ENCODE measurements around the gene SLC16A7.

The SLC16A7 gene

GRCh38 chr12:59668674-59669073 is 72.8 kb downstream of the SLC16A7 start:
- no peak for DNase-seq (ENCODE audit: low read depth)

GRCh38 chr12:59672273-59672672 is 76.4 kb downstream of the SLC16A7 start:
- no peak for DNase-seq (ENCODE audit: low read depth)

- no peak for DNase-seq (ENCODE audit: low read depth)
Measured at GRCh38 chr12:59675461-59675860, 79.6 kb downstream of the SLC16A7 start.

DNA sequence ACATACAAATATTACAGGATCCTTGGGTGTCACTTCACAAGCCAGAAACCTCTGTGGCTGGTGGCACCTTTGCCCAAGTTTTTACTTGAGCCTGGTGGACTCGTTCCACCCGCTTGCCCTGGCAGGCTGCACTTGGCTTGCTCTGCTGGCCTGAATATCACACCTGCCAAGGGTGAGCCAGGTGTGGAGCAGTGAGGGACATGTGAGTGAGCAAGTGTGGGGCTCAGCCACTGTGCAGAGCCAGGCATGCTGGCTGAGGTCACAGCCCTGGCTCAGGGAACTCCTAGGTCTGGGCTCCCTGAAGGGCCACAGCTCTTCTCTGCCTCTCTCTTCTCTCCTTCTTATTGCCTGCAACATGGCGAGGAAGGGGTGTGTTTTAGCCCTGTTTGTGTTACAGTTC is 82.0 kb downstream of the SLC16A7 start:
- no peak for DNase-seq (ENCODE audit: low read depth)

DNA sequence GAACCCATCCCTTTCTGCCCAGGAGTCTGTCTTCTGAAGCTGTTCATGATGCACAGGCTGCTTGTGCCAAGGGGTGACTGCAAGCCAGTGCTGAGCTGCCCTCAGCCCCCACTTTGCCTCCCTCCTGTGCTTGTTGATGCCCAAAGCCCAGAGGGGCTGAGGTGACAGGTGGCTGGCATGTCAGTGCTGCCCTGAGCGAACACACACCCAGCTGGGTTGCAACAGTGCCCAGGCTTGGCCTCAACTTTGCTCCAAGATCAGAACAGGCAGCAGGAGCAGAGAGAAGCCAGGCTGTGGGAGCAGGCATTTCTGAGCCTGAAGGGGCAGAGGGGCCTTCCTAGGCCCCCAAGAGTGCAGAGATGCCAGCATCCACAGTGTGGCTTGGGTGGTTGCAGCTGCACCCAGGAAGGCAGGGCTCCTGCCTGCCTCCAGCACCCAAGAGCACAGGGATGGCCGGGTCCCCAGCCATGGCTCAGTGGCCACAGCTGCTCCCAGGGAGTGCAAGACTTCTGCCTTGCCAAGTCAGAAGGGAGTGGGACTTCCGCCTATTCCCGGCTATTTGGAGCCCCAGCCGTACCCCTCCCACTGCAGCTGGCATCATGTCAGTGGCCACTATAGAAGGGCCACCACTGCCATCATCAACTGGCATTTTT is 83.1 kb downstream of the SLC16A7 start:
- no peak for DNase-seq (ENCODE audit: low read depth)

GRCh38 chr12:59689776-59690175 is 93.9 kb downstream of the SLC16A7 start:
- DNase-seq (ENCODE audit: low read depth) = no peak

GRCh38 chr12:59695379-59695778 is 99.5 kb downstream of the SLC16A7 start:
- DNase-seq (ENCODE audit: low read depth) = no peak

- no peak for DNase-seq (ENCODE audit: low read depth)
Measured at GRCh38 chr12:59698600-59698999, 102.8 kb downstream of the SLC16A7 start.

DNA sequence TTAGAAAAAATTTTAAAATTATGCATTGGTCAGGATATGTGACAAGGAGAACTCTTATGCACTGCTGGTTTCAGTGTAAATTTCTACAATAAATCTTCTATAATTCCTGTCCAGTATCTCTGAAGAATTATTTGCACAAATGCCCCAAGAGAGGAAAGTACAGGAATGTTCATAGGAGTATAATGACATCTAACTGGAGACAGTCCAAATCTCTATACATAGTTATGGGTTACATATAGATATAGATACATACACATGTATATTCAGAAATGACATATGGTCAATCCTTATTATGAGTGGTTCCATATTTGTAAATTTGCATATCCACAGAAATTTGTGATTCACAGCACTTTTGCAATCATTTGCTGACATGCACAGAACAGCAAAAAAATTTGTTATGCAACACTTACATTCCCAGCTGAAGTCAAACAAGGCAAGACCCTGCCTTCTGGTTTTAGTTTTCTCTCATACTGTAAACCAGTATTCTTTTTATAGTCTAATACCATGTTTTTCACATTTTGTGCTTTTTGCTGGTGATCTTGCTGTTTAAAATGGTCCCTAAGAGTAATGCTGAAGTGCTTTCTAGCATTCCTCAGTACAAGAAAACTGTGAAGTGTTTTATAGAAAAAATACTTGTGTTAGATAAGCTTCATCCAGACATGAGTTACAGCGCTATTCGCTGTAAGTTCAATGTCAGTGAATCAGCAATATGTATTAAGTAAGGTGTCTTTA is 103.8 kb downstream of the SLC16A7 start:
- DNase-seq (ENCODE audit: low read depth) = no peak

DNA sequence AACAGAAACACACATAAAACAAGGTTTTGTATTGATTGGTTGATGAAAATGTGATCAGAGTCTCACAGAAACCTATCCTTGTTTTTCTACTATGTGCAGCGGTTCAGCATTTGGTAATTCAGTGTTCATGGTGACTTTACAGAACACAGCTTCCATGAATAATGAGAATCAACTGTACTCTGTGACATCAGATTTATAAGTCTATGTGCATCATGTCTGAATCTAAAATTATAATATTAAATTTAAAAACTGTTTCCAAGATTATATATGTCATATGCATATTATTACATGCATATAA is 104.3 kb downstream of the SLC16A7 start:
- no peak for DNase-seq (ENCODE audit: low read depth)

- DNase-seq (ENCODE audit: low read depth) = no peak
Measured at GRCh38 chr12:59708064-59708463, 112.2 kb downstream of the SLC16A7 start.

DNA sequence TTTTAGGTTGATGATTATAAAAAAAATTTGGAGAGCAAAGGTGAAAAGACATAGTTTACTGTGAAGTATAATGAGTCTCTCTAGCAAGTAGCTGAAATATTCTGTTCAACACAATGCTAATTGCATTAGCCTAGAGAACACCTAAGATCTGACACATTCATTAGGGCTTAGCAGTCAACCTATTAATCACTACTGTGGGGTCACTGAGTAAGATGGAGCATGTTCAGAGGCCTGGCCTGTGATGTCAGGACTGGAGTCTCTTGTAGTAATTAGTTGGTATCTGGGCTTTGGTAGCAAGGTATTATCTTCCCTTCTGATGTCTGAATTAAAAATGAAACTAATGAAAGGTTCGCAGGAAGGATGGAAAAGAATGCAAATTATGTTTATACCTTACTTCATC is 112.7 kb downstream of the SLC16A7 start:
- DNase-seq (ENCODE audit: low read depth) = no peak

DNA sequence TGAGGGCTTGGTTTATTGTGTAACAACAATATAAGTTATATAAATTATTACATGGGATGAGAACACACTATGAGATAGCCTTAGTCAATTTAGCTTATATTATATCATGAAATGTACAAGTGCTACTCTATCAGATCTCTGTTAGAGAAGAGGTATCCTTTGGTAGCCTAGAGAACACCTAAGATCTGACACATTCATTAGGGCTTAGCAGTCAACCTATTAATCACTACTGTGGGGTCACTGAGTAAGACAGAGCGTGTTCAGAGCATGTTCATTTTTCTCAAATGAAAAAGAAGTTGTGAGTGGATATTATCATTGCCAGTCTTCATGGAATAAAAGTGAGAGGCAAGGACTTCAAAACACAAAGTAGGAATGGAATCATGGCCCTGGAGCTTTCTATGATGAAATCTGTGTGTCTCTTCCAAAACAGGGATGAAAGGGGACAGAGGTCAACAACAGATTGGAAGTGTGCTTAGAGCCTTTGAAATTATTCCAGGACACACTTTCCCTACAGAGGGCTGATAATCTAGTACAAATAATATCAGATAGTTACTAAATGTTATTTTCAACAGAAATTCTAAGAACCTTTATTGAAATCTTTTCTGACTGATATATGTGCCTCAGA is 114.3 kb downstream of the SLC16A7 start:
- DNase-seq (ENCODE audit: low read depth) = no peak

GRCh38 chr12:59710964-59711363 is 115.1 kb downstream of the SLC16A7 start:
- no peak for DNase-seq (ENCODE audit: low read depth)

DNA sequence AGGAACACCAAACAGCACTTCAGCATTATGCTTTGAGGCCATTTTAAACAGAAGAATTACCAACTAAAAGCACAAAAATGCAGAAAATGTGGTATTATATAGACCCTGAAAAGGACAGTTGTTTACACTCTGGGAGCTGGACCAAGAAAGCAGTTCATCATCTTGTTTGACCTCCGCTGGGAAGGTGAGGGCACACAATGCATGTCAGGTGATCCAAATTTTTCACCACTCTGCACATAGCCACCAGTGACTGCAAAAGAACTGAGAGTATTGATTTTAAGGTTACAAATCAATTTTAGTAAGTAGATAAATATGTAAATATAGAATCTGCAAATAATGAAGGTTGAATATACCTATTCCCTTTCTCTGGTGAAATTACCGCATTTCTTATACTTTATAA is 119.6 kb downstream of the SLC16A7 start:
- no peak for DNase-seq (ENCODE audit: low read depth)

- DNase-seq (ENCODE audit: low read depth) = no peak
Measured at GRCh38 chr12:59716043-59716442, 120.2 kb downstream of the SLC16A7 start.

DNA sequence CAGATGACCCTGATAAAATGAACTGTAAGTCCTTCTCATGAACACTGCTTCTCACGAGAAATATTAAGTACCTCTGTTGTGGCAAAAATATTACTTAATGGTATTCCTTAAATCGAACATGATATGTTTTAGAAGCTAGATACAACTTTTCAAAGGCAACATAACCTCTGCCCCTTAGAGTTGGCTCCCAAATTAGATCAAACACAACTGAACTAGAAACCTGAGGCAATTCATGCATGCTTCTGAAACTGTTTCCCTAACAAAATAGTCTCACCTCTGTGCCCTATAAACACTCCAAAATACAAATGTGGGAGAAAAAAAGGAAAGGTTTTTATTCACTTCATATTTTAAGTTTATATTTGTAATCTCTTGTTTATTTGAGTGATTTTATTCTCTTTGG is 121.6 kb downstream of the SLC16A7 start:
- no peak for DNase-seq (ENCODE audit: low read depth)

GRCh38 chr12:59719701-59720100 is 123.9 kb downstream of the SLC16A7 start:
- no peak for DNase-seq (ENCODE audit: low read depth)

- DNase-seq (ENCODE audit: low read depth) = no peak
Measured at GRCh38 chr12:59723520-59723919, 127.7 kb downstream of the SLC16A7 start.

DNA sequence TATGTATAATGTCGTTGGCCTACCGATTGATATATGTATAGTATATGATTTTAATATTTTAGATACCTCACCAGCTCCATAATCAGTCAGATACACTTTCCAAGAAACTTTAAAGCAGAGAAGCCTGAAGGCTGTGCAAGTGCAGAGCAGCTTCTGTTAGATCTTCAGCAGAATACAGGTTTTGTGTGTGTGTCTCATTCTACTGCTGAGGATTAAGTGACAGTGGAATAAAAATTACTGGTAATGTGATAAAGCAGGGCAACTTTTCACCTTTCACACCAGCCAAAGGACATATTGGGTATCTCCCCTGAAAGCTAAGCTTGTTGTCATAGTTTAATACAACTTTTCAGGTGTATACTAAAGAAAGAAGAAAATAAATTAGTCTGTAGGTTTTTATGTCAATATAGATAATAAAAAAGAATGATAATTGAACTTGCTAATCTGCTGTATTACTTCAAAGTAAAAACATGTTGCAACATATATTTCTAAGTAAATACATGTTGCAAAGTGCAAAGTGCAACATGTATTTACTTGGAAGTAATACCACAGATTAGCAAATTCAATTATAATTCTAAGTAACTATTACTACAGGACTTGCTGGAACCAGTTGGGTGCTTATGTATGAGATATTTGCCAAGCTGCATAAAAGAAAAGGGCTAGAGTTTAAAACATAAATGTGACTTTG is 128.3 kb downstream of the SLC16A7 start:
- no peak for DNase-seq (ENCODE audit: low read depth)

GRCh38 chr12:59733200-59733599 is 137.4 kb downstream of the SLC16A7 start:
- no peak for DNase-seq (ENCODE audit: low read depth)

- DNase-seq (ENCODE audit: low read depth) = no peak
Measured at GRCh38 chr12:59734371-59734770, 138.5 kb downstream of the SLC16A7 start.

GRCh38 chr12:59735231-59735630 is 139.4 kb downstream of the SLC16A7 start:
- no peak for DNase-seq (ENCODE audit: low read depth)

All from T-helper 22 cell (primary cell).